NCI-H510A treated with DMSO at 0.1 percent for 48 hours (cell line): ENCODE measurements around the gene ORAI3.
A peak's percentile ranks its signal among the peaks of the same experiment; 100 is the strongest.

Source experiments
- DNase-seq: peaks from one replicate; lab custom pipeline; 2025; lab: John Stamatoyannopoulos, UW

Gene ORAI3

DNA sequence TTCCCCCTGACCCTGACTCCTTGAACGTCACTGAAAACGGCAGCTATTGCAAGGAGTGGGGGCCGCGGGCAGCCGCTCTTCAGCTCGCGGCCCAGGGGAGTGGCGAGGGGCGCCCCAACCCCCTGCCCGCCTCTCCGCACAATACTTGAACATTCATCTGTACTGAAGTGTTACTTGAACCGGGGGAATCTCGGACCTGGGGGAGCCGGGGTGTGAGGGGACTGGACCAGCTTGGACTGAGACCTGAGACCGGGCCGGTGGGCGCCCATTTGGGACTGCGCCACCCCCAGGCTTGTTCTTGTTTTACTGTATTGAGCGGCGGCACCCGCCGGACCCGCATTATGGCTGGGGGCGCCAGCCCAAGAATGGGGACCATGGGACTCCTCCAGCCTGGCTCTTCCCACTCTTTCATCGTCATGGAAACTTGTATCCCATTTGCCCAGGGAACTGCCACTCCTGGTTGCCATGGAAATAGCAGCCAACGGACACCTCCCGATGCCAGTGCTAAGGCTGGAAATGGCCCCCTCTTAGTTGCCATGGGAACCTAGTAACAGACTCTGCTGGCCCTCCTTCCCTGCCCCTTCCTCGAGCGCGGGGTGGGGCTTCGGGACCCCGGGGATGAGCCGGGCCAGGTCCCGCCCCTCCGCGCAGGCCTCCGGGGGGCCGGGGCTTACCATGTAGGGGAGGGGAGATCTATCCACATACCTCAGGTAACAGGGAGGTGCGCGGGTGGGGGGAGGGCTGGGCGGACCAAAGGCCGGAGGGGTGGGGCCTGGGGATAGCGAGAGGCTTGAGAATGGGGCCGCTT, 805 bp upstream of the ORAI3 start:
- no peak for DNase-seq

DNA sequence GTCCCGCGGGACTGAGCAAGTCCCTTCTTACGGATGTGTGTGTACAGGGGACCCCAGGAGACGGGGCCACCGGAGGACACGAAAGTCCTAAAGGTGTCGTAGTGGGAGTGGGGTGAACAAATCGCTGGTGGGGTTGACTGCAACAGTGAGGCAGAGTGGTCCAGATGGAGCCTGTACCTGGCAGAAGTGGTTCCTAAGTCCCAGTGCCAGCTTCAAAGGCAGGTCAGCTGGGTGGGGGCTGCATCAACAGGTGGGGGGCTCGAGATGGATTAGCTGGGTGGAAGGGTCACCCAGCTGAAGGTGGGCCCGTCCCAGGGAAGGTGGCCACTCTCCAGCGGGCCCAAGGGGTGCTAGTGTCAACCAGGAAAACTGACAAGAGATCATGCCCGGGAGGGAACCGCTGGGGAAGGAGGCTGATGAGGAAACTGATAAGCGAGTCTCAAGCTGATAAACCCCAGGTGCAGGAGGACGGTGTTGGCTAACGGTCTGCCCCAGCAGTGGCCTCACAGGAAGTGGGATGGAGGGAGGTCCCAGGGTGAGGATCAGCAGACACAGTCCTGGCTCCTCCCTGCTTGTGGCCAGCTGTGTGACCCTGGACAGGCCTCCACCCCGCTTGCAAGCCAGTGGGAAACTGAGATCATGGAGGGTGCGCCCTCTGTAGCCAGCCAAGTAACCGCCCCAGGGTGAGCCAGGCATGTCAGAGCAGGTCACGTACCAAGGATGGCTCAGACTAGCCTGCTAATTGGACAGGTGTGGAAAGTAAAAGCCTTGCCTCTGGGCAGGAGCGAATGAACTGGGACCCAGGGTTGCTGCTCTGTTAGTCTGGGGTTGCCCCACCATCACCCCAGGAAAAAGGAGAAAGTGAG, 1.0 kb downstream of the ORAI3 start:
- DNase-seq, result peak; percentile 51

DNA sequence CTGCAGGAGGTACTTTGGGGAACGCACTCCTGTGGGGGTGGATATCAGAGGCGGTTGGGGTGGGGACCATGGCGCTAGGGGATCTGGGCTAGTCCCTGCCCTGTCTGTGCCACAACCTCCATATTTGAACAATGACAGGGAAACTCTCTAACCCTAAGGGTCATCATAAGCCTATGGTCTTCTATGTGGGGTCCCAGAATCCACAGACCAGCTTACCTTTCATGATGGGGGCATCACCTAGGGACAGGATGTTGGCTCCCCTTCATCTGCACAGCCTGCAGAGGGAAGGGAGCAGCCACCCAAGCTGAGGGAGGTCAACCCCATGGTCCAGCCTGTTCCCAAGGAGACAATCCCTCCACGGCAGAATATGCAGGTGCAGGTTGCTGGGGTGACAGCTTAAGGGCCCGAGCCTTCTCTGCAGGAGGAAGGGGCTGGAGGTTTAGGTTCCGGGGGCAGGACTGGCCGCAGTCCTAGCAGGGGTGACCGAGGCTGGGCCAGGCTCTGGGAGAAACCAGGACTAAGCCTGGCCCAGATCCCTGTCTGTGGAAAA, 1.7 kb downstream of the ORAI3 start:
- DNase-seq, result no peak

DNA sequence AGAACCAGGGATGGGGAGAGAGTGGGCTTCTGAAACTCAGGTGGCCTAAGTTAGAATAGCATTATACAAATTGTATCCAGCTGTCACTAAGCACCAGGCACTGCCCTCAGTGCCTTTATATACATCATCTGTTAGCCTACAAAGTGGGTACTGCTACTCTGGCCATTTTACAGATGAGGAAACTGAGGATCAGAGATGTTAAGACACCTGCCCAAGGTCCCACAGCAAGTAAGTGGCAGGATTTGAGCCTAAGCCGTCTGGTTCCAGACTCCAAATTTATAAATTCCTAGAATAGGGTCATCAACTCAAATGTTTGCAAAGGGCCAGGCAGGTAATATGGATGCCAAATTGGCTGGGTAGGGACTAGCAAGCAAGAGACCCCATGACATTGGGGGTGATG, 2.3 kb downstream of the ORAI3 start:
- DNase-seq, result no peak

- no peak for DNase-seq
Observed at GRCh38 chr16:30951750-30952149, 2.9 kb downstream of the ORAI3 start.

DNA sequence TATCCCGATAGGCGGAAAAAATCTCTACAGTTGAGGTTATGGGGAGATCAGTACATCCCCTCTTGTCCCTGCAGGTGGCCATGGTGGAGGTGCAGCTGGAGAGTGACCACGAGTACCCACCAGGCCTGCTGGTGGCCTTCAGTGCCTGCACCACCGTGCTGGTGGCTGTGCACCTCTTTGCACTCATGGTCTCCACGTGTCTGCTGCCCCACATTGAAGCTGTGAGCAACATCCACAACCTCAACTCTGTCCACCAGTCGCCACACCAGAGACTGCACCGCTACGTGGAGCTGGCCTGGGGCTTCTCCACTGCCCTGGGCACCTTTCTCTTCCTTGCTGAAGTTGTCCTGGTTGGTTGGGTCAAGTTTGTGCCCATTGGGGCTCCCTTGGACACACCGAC, 4.2 kb downstream of the ORAI3 start:
- no peak for DNase-seq

DNA sequence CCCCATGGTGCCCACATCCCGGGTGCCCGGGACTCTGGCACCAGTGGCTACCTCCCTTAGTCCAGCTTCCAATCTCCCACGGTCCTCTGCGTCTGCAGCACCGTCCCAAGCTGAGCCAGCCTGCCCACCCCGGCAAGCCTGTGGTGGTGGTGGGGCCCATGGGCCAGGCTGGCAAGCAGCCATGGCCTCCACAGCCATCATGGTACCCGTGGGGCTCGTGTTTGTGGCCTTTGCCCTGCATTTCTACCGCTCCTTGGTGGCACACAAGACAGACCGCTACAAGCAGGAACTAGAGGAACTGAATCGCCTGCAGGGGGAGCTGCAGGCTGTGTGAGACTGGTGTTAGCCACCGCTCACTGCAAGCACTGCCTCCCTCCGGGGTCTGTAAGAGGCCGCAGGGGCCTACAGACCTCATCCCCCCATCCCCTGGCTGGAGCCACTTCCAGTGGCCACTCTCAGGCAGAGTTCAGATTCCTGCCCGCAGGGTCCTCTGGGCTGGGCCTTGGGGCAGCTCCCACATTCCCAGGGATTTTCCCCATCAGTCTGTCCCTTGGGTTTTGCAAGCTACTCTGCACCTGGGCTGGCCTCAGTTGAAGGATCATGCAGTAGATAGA, 4.8 kb downstream of the ORAI3 start:
- DNase-seq, result peak; percentile 95

- DNase-seq, result no peak
Observed at GRCh38 chr16:30954993-30955392, 6.1 kb downstream of the ORAI3 start.

DNA sequence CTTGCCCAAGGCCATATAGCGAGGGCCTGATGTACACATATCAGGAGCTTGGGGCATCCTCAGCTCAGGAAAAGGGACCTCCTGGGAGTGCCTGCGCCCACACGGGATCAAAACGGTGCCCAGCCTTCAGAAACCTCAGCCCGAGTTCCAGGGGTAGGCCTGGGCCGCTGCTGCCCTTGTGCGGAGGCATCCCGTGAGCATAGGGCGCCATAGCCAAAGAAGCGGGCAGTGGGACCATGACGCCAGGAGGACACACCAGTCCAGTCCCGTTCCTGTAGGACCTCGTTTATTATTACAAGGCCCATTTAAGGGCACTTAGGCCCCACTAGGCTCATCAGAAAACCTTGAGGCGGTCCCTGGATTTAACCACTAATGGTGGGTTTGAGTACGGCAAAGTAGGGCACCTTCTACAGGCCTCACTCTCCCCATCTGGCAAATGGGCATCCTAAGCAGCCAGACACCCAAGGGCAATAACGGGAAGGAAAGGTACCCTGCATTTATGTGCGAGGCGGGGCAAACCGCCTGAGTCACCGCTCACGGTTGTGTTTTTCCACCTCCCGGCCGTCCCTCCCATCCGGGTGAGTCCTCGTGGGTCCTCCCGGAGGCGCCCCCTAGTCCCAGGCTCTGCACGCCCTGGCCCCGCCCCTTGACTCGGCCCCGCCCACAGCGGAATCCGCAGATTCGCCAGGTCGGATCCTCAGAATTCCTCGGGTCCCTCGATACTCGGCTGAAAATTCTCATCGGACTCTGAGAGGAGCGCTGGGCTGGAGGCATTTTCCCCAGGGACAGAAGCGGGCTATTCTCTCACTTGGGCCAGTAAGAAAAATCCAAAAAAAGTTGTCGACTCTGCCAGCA, 8.0 kb downstream of the ORAI3 start:
- DNase-seq, result peak; percentile 90

DNA sequence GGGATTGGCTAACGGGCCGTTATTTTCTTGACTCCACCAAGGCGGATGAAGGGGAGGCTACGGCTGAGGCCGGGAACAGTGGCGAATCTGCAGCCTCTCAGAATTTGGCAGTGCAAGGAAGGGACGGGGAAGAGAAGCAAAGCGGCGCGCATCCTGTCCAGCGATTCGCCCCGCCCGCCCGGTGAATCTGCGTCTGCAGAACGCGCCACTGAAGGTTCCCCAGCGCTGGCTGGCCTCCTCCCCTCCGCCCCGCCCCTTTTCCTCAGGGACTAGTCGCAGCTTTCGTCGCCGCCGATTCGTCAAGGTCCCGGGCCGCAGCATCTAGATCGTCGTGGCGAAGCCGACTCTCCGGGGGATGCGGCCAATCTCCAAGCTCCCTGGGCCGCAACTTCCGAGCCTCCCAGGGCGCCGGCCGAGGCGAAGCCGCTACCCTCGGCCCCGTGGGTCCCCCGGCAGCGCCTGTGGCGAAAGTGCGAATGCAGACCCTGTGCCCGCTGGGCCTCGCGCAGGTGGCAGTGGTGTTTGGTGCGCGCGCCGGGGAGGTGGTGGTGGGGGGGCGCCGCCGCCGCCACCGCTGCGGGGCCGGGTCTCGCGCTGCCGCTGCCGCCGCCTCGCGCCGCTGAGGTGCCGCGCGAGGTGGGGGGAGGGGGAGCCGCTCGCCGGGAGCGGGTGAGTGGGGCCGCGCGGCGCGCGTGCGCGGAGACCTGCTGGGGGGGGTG, 8.7 kb downstream of the ORAI3 start, which contains the start of gene SETD1A:
Gene SETD1A (plus strand): TSS at position 299 of the 719 bp plus-strand sequence. CDS start 978 bp downstream, outside the sequence.
- peak; percentile 96 for DNase-seq

DNA sequence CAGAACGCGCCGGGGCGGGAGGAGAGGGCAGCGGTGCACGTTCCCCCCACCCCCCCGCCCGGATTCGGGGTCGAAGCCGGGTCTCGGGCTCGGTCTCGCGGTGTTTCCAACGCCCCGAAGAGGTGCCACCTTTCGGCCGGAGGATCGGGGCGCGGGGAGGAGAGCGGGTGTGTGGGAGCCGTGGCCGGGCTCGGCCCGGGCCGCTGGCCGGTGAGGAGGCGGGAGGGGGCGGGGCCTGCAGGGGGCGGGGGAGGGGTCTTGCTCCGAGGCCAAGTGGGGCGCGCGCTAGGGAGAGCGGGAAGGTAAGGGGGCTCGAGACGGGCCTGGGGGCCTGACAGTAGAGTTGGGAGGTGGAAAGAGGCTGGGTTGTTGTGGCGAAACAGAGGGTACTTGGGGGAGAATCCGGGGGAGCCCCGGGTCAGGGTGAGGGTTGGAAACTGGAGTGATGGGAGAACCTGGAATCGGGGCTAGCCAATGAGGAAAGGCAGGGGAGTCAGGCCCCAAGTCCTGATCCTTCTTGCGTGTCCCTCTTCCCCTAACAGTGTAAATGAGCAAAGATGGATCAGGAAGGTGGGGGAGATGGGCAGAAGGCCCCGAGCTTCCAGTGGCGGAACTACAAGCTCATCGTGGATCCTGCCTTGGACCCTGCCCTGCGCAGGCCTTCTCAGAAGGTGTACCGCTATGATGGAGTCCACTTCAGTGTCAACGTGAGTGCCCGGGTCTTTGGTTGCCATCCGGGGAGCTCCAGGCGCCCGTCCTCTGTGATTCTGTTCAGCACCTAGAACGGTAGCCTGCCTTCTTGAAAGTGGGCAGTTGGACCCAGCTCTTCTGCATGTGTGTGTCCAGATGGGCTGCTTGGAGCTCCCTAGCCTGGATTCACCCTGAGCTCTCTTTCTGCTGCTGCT, 9.6 kb downstream of the ORAI3 start:
- DNase-seq, result peak; percentile 42

- DNase-seq, result no peak
Observed at GRCh38 chr16:30961384-30961783, 12.5 kb downstream of the ORAI3 start.

DNA sequence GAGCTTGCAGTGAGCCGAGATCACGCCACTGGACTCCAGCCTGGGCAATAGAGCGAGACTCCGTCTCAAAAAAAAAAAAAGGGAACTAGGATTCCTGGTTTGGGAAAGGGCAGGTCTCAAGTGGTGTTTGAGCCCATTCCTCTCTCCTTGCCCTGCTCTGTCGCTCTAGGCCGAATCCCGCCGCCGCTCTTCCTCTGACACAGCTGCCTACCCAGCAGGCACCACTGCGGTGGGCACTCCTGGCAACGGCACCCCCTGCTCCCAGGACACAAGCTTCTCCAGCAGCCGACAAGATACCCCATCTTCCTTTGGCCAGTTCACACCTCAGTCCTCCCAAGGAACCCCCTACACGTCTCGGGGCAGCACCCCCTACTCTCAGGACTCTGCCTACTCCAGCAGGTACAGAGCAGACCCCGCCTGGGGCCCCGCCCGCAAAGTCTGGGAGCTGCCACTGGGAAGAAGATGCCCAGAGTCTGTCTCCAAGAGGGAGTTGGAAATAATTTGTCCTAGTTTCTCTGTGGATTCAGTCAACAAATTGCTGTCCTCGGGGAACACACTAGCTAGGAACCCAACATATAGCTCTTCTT, 15.2 kb downstream of the ORAI3 start:
- DNase-seq, result no peak

GRCh38 chr16:30964574-30965226, 15.8 kb downstream of the ORAI3 start:
- DNase-seq, result no peak

GRCh38 chr16:30965436-30965835, 16.6 kb downstream of the ORAI3 start:
- DNase-seq, result no peak

- no peak for DNase-seq
Observed at GRCh38 chr16:30966033-30966619, 17.3 kb downstream of the ORAI3 start.

GRCh38 chr16:30967795-30968194, 18.9 kb downstream of the ORAI3 start:
- no peak for DNase-seq

GRCh38 chr16:30969246-30969842, 20.5 kb downstream of the ORAI3 start:
- DNase-seq, result no peak
